HCT116 (cell line): ENCODE results near the gene LIN7C. TPM values are rescaled to one million over a fixed set of nuclear protein-coding genes. Genes with fewer than 3 reads are reported as not detected.
A peak's percentile ranks its signal among the peaks of the same experiment; 100 is the strongest.

Experiments used
- ATAC-seq: fragments of 200-7000 bp; cut with Tn5 transposase; 2 replicates; pipeline ENCODE4 v1.9.1; 2020; ENCODE audit warnings: mild to moderate bottlenecking, moderate library complexity
- BruUV-seq: library from RNA; stranded (reverse); fragments of 400-500 nt; replicated peaks from 2 replicates; lab custom pipeline; 2021; lab: Mats Ljungman, UMichigan
- CTCF ChIA-PET: fragments of 300-600 bp; sonication (Branson Sonifier 250); formaldehyde crosslinking; loops from one replicate; lab custom pipeline; 2021; ENCODE audit warnings: antibody characterized with exemption; lab: Charles Lee
- POLR2A ChIA-PET: fragments of 300-600, 350-600 bp; sonication (Branson Sonifier 250); formaldehyde crosslinking; loops from one replicate; lab custom pipeline; 2021; ENCODE audit warnings: antibody characterized with exemption; lab: Charles Lee
- RAD21 ChIA-PET, 2 experiments: fragments of 300-600 bp; sonication (Branson Sonifier 250); formaldehyde crosslinking; loops; one replicate each; lab custom pipeline; 2023; ENCODE audit warnings: low total read pairs in 2 of 2; ENCODE audit not compliant: uncharacterized antibody in 2 of 2, unreplicated experiment in 2 of 2, low non-redundant PET in 1 of 2; lab: Charles Lee
- DNase-seq: peaks from one replicate; pipeline ENCODE4 v3.0.0-alpha.2; 2010; ENCODE audit warnings: low read depth, low spot score
- H2AFZ ChIP-seq: fragments of 200-600 bp; shearing (Covaris generic), sonication (generic); 2 replicates; pipeline ENCODE4 v1.6.1; 2017; ENCODE audit warnings: low read depth, mixed run types, mixed read lengths, antibody characterized with exemption, low read length; ENCODE audit not compliant: poor library complexity, severe bottlenecking
- H3K27ac ChIP-seq: 2 replicates; pipeline ENCODE4 v1.5.1; 2012; ENCODE audit warnings: low read depth, low read length
- H3K27me3 ChIP-seq: fragments of 200-600 bp; sonication (generic); 2 replicates; pipeline ENCODE4 v1.6.1; 2016; ENCODE audit warnings: mixed run types, low read length, mixed read lengths; ENCODE audit not compliant: insufficient read depth
- H3K36me3 ChIP-seq, 2 experiments: fragments of 200-500 bp in 1 of 2; fragments of 200-600 bp in 1 of 2; sonication (Bioruptor generic) in 1 of 2; sonication (generic) in 1 of 2; 2 replicates each; pipeline versions ENCODE4 v1.5.1 to v1.6.1; 2014 to 2016; ENCODE audit warnings: low read length in 2 of 2, inconsistent platforms in 1 of 2, mixed read lengths in 1 of 2, mixed run types in 1 of 2; ENCODE audit not compliant: insufficient read depth in 2 of 2, control insufficient read depth in 1 of 2
- H3K4me1 ChIP-seq, 2 experiments: fragments of 200-600 bp in 1 of 2; sonication (generic) in 1 of 2; 2 replicates each; pipeline versions ENCODE4 v1.5.1 to v1.6.1; 2012 to 2017; ENCODE audit warnings: low read length in 2 of 2, inconsistent platforms in 1 of 2, mild to moderate bottlenecking in 1 of 2, mixed read lengths in 1 of 2, mixed run types in 1 of 2, moderate library complexity in 1 of 2; ENCODE audit not compliant: insufficient read depth in 2 of 2, control insufficient read depth in 1 of 2
- H3K4me2 ChIP-seq: fragments of 200-600 bp; sonication (generic); 2 replicates; pipeline ENCODE4 v1.6.1; 2017; ENCODE audit warnings: mixed run types, low read length, mixed read lengths
- H3K4me3 ChIP-seq, 2 experiments: fragments of 200-600 bp in 1 of 2; sonication (generic) in 1 of 2; replicated peaks in 1 of 2; 2 replicates each; pipeline ENCODE4 v1.5.1; 2011 to 2016; ENCODE audit warnings: low read length in 2 of 2, control low read depth in 1 of 2, low read depth in 1 of 2, mild to moderate bottlenecking in 1 of 2, mixed read lengths in 1 of 2, mixed run types in 1 of 2
- H3K79me2 ChIP-seq: fragments of 200-600 bp; sonication (generic); 2 replicates; pipeline ENCODE4 v1.6.1; 2017; ENCODE audit warnings: mild to moderate bottlenecking, mixed run types, low read length, moderate library complexity, mixed read lengths; ENCODE audit not compliant: insufficient read depth
- H3K9ac ChIP-seq: fragments of 200-600 bp; sonication (generic); 2 replicates; pipeline ENCODE4 v1.6.1; 2016; ENCODE audit warnings: low read length, mixed read lengths
- H3K9me2 ChIP-seq: fragments of 200-600 bp; sonication (generic), shearing (Covaris generic); 2 replicates; pipeline ENCODE4 v1.6.1; 2017; ENCODE audit warnings: mixed run types, mild to moderate bottlenecking, moderate library complexity; ENCODE audit not compliant: insufficient read depth
- H3K9me3 ChIP-seq, 2 experiments: fragments of 200-500 bp in 1 of 2; fragments of 200-600 bp in 1 of 2; sonication (Bioruptor generic) in 1 of 2; sonication (generic) in 1 of 2; 2 replicates each; pipeline ENCODE4 v1.6.1; 2014 to 2017; ENCODE audit warnings: low read length in 2 of 2, mixed read lengths in 2 of 2, inconsistent platforms in 1 of 2, low read depth in 1 of 2, mild to moderate bottlenecking in 1 of 2, mixed run types in 1 of 2, moderate library complexity in 1 of 2; ENCODE audit not compliant: control insufficient read depth in 1 of 2, insufficient read depth in 1 of 2
- H4K20me1 ChIP-seq: fragments of 200-600 bp; sonication (generic), shearing (Covaris generic); 2 replicates; pipeline ENCODE4 v1.6.1; 2017; ENCODE audit warnings: mixed run types, mild to moderate bottlenecking, moderate library complexity; ENCODE audit not compliant: insufficient read depth
- ATF3 ChIP-seq: IDR thresholded peaks from 2 replicates; pipeline ENCODE4 v1.6.1; 2012
- CEBPB ChIP-seq: IDR thresholded peaks from 2 replicates; pipeline ENCODE4 v1.6.1; 2012; ENCODE audit warnings: low read depth
- CTCF ChIP-seq, 3 experiments: fragments of 200-600 bp in 1 of 3; sonication (generic) in 1 of 3; IDR thresholded peaks in 2 of 3; conservative IDR thresholded peaks in 1 of 3; 2 replicates each; pipeline ENCODE4 v1.5.1; 2012 to 2017; ENCODE audit warnings: low read depth in 2 of 3, low read length in 2 of 3, antibody characterized with exemption in 1 of 3, borderline replicate concordance in 1 of 3, control low read depth in 1 of 3, mild to moderate bottlenecking in 1 of 3, mixed read lengths in 1 of 3, mixed run types in 1 of 3, moderate library complexity in 1 of 3; ENCODE audit not compliant: insufficient read depth in 1 of 3
- EGR1 ChIP-seq: IDR thresholded peaks from 2 replicates; pipeline ENCODE4 v1.6.1; 2012; ENCODE audit warnings: low read depth
- ELF1 ChIP-seq: IDR thresholded peaks from 2 replicates; pipeline ENCODE4 v1.6.1; 2012; ENCODE audit warnings: low read depth, borderline replicate concordance
- MAX ChIP-seq: IDR thresholded peaks from 2 replicates; pipeline ENCODE4 v1.6.1; 2012
- POLR2A ChIP-seq: IDR thresholded peaks from 2 replicates; pipeline ENCODE4 v1.7.0; 2011; ENCODE audit warnings: borderline replicate concordance; ENCODE audit not compliant: insufficient read depth, insufficient read length; ENCODE audit errors: extremely low read depth
- POLR2AphosphoS5 ChIP-seq: IDR thresholded peaks from 2 replicates; pipeline ENCODE4 v1.6.1; 2011; ENCODE audit warnings: mild to moderate bottlenecking, low read depth, low read length, moderate library complexity
- RAD21 ChIP-seq: IDR thresholded peaks from 2 replicates; pipeline ENCODE4 v1.6.1; 2012; ENCODE audit warnings: low read depth, mild to moderate bottlenecking
- REST ChIP-seq: IDR thresholded peaks from 2 replicates; pipeline ENCODE4 v1.6.1; 2012; ENCODE audit warnings: low read depth
- SIN3A ChIP-seq: IDR thresholded peaks from 2 replicates; pipeline ENCODE4 v1.6.1; 2012; ENCODE audit warnings: low read depth
- SP1 ChIP-seq: IDR thresholded peaks from 2 replicates; pipeline ENCODE4 v1.6.1; 2012; ENCODE audit warnings: low read depth
- SRF ChIP-seq: IDR thresholded peaks from 2 replicates; pipeline ENCODE4 v1.6.1; 2012; ENCODE audit warnings: low read depth
- TCF7L2 ChIP-seq: IDR thresholded peaks from 2 replicates; pipeline ENCODE4 v1.7.0; 2011; ENCODE audit warnings: borderline replicate concordance, inconsistent platforms; ENCODE audit not compliant: insufficient read depth, insufficient read length; ENCODE audit errors: extremely low read depth
- ZBTB33 ChIP-seq: IDR thresholded peaks from 2 replicates; pipeline ENCODE4 v1.6.1; 2011; ENCODE audit warnings: mild to moderate bottlenecking, low read length, moderate library complexity; ENCODE audit not compliant: insufficient replicate concordance; ENCODE audit errors: extremely low read depth
- ZFX ChIP-seq: fragments of 450-650 bp; IDR thresholded peaks from 2 replicates; pipeline ENCODE4 v1.6.1; 2017
- ZNF274 ChIP-seq: fragments of 200-500 bp; sonication (Bioruptor generic); IDR thresholded peaks from 2 replicates; pipeline ENCODE4 v1.6.1; 2014; ENCODE audit warnings: mild to moderate bottlenecking, low read depth, low read length, inconsistent platforms
- intact Hi-C: fragments of 100-400 bp; cut with micrococcal nuclease; formaldehyde crosslinking; loops from 2 replicates; pipeline ENCODE4 v1.10.0; 2022
- total RNA-seq: library from RNA; stranded (reverse); gene quantifications from one replicate; pipeline ENCODE4 v1.2.1, GENCODE V29; 2021; ENCODE audit not compliant: unreplicated experiment

LIN7C gene
- total RNA-seq, 1 experiment from 2014 or later, result 48.2 TPM

- RAD21 ChIA-PET, result interaction anchor here in 1 of 2 experiments (0.7 to 1.3 kb wide), 2 partner anchors 175 to 1223 kb away, joined by 3 read pairs; no protein-coding TSS in a partner anchor
- intact Hi-C loops, result no loop called here
- ATAC-seq, result peak; percentile 90
Measured at GRCh38 chr11:27524155-27524554, 17.6 kb upstream of the LIN7C start.

More at GRCh38 chr11:27524155-27524554, 17.6 kb upstream of the LIN7C start:
- BruUV-seq, result no TSS peak
- ChIA-PET CTCF (interaction anchor here (0.6 to 0.7 kb wide), 2 partner anchors 101 to 136 kb away, joined by 3 to 4 read pairs; no protein-coding TSS in a partner anchor), POLR2A (no interaction called here)
- Histone ChIP-seq H3K9me3 (no peaks in the 10 kb centered on the region), H3K36me3 (no peaks in the 10 kb centered on the region), H3K27me3 (no peaks in the 10 kb centered on the region), H3K27ac (no peak overlapping the region), H4K20me1 (no peaks in the 10 kb centered on the region), H3K9ac (no peak overlapping the region), H3K4me3 (no peak overlapping the region), H3K9me2 (no peaks in the 10 kb centered on the region; the same call in 1 of the 2 replicates), H2AFZ (no peak overlapping the region), H3K79me2 (no peaks in the 10 kb centered on the region), H3K4me1 (peaks cover 5 to 8% of the 10 kb centered on the region in 2 experiments), H3K4me2 (peak overlapping the region; percentile 24)
- TF ChIP-seq MAX (no peak), CTCF (IDR thresholded peaks at IDR 0.05 in 2 of 3, conservative IDR thresholded peaks at IDR 0.05 in 1 of 3; ENCODE audit: borderline replicate concordance in 1 of 3, insufficient read depth in 1 of 3, low read depth in 2 of 3, low read length in 2 of 3) (peak in 2 of 3 experiments; percentile 36 to 47; a peak in 3 of 6 replicates), ELF1 (no peak), ZBTB33 (no peak), SIN3A (no peak), REST (no peak), POLR2A (no peak), SRF (no peak; the same call in 1 of the 2 replicates), ZFX (no peak), TCF7L2 (no peak), POLR2AphosphoS5 (no peak), EGR1 (no peak), ATF3 (no peak), ZNF274 (no peak), RAD21 (peak; percentile 11; the same call in 1 of the 2 replicates), CEBPB (no peak), SP1 (no peak)
- peak; percentile 35 for DNase-seq
